ENCODE measurements around the gene TCP10L. TPM values are rescaled to one million over a fixed set of nuclear protein-coding genes. Genes with fewer than 3 reads are reported as not detected.
"Not testable (repeated sequence)": the region's sequence is repeated elsewhere in the genome, so short reads cannot be mapped to it uniquely, and the experiment has no call there.

The TCP10L gene, protein sequence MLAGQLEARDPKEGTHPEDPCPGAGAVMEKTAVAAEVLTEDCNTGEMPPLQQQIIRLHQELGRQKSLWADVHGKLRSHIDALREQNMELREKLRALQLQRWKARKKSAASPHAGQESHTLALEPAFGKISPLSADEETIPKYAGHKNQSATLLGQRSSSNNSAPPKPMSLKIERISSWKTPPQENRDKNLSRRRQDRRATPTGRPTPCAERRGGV
- 3.9 TPM for total RNA-seq

GRCh38 chr21:32585042-32585710, at the start of gene TCP10L:
TCP10L (minus strand) TSS chr21:32585523; CDS start chr21:32584304, 1,219 bp downstream.
- Histone ChIP-seq H3K36me3 (peaks cover 0 to 4% of the 10 kb centered on the region in 2 donors), H3K4me1 (no peaks in the 10 kb centered on the region), H3K9me3 (no peaks in the 10 kb centered on the region), H3K27me3 (no peaks in the 10 kb centered on the region), H3K4me3 (no peak within 1 kb of the TSS), H3K27ac (no peak within 1 kb of the TSS)
- DNase-seq (ENCODE audit: low spot score in 2 of 2), result no peak
- TF ChIP-seq, protein P1, sequence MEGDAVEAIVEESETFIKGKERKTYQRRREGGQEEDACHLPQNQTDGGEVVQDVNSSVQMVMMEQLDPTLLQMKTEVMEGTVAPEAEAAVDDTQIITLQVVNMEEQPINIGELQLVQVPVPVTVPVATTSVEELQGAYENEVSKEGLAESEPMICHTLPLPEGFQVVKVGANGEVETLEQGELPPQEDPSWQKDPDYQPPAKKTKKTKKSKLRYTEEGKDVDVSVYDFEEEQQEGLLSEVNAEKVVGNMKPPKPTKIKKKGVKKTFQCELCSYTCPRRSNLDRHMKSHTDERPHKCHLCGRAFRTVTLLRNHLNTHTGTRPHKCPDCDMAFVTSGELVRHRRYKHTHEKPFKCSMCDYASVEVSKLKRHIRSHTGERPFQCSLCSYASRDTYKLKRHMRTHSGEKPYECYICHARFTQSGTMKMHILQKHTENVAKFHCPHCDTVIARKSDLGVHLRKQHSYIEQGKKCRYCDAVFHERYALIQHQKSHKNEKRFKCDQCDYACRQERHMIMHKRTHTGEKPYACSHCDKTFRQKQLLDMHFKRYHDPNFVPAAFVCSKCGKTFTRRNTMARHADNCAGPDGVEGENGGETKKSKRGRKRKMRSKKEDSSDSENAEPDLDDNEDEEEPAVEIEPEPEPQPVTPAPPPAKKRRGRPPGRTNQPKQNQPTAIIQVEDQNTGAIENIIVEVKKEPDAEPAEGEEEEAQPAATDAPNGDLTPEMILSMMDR (IDR thresholded peaks at IDR 0.05), result no peak
- intact Hi-C loops (cut with DNase I), result no loop called here

- H3K27ac ChIP-seq, result no peak overlapping the region
- no peaks in the 10 kb centered on the region for H3K27me3 ChIP-seq
- intact Hi-C loops (cut with DNase I), result no loop called here
- no peaks in the 10 kb centered on the region for H3K4me1 ChIP-seq
- no peak overlapping the region for H3K4me3 ChIP-seq
- DNase-seq (ENCODE audit: low spot score in 2 of 2), result no peak
- H3K36me3 ChIP-seq, result peaks cover 12 to 15% of the 10 kb centered on the region in 2 donors
- TF ChIP-seq, protein P1 (IDR thresholded peaks at IDR 0.05), result no peak
- H3K9me3 ChIP-seq, result no peaks in the 10 kb centered on the region
These were observed 41.4 kb upstream of the TCP10L start for GRCh38 chr21:32626621-32627196.

- intact Hi-C loops (cut with DNase I); H3K27ac ChIP-seq; H3K27me3 ChIP-seq; H3K9me3 ChIP-seq; DNase-seq (ENCODE audit: low spot score in 2 of 2); H3K36me3 ChIP-seq; H3K4me3 ChIP-seq; H3K4me1 ChIP-seq: not testable (repeated sequence)
These were observed 32.9 kb upstream of the TCP10L start for GRCh38 chr21:32618218-32618617.

- intact Hi-C loops (cut with DNase I), result loop anchor here (2.0 to 5.0 kb wide), 6 partner anchors 114 to 951 kb away; partner anchors contain the start of genes IFNAR1, MIS18A, SCAF4 and SYNJ1
- TF ChIP-seq, protein P1 (IDR thresholded peaks at IDR 0.05), result no peak
- H3K9me3 ChIP-seq, result no peaks in the 10 kb centered on the region
- H3K27ac ChIP-seq, result peak overlapping the region; percentile 83 to 86
- no peak for DNase-seq (ENCODE audit: low spot score in 2 of 2)
- peaks cover 5 to 9% of the 10 kb centered on the region in 2 donors for H3K36me3 ChIP-seq
- H3K4me1 ChIP-seq, result peaks cover 0 to 11% of the 10 kb centered on the region in 2 donors
- peak overlapping the region; percentile 73 to 83 for H3K4me3 ChIP-seq
- H3K27me3 ChIP-seq, result no peaks in the 10 kb centered on the region
These were observed 28.2 kb upstream of the TCP10L start for GRCh38 chr21:32613436-32614043.

GRCh38 chr21:32612999-32613337, 27.6 kb upstream of the TCP10L start:
- intact Hi-C loops (cut with DNase I), result loop anchor here (1.0 to 5.0 kb wide), 7 partner anchors 114 to 951 kb away; partner anchors contain the start of genes IFNAR1, MIS18A, PAXBP1 and SCAF4
- DNase-seq (ENCODE audit: low spot score in 2 of 2), result no peak
- H3K27me3 ChIP-seq, result no peaks in the 10 kb centered on the region
- H3K27ac ChIP-seq, result peak overlapping the region; percentile 83 to 86
- peaks cover 8 to 9% of the 10 kb centered on the region in 2 donors for H3K36me3 ChIP-seq
- H3K9me3 ChIP-seq, result no peaks in the 10 kb centered on the region
- H3K4me3 ChIP-seq, result peak overlapping the region; percentile 73 to 83
- peaks cover 0 to 11% of the 10 kb centered on the region in 2 donors for H3K4me1 ChIP-seq
- TF ChIP-seq, protein P1 (IDR thresholded peaks at IDR 0.05), result no peak
